ENCODE results near the gene PITHD1.
A peak's percentile ranks its signal among the peaks of the same experiment; 100 is the strongest.
"Not testable (repeated sequence)": the region's sequence is repeated elsewhere in the genome, so short reads cannot be mapped to it uniquely, and the experiment has no call there.

The PITHD1 gene

GRCh38 chr1:23777979-23778814 is at the start of gene PITHD1:
Gene PITHD1 (plus strand): TSS chr1:23778418. CDS start chr1:23778516, 98 bp downstream.
- peak; percentile 99 for DNase-seq (ENCODE audit: low spot score)

GRCh38 chr1:23732363-23733224 is 45.6 kb upstream of the PITHD1 start:
- peak; percentile 54 for DNase-seq (ENCODE audit: low spot score)

- not testable (repeated sequence) for DNase-seq (ENCODE audit: low spot score)
These were observed 44.9 kb upstream of the PITHD1 start for GRCh38 chr1:23733281-23733680.

- no peak for DNase-seq (ENCODE audit: low spot score)
These were observed 41.6 kb upstream of the PITHD1 start for GRCh38 chr1:23736437-23737134.

- no peak for DNase-seq (ENCODE audit: low spot score)
These were observed 36.6 kb upstream of the PITHD1 start for GRCh38 chr1:23741609-23742008.

- DNase-seq (ENCODE audit: low spot score) = no peak
These were observed 35.4 kb upstream of the PITHD1 start for GRCh38 chr1:23742670-23743286.

- DNase-seq (ENCODE audit: low spot score) = peak; percentile 95
These were observed 34.7 kb upstream of the PITHD1 start, which contains the start of gene ELOA for GRCh38 chr1:23743287-23744152. Gene ELOA (plus strand): TSS chr1:23743471. CDS start chr1:23743504, 33 bp downstream.

- peak; percentile 59 for DNase-seq (ENCODE audit: low spot score)
These were observed 32.7 kb upstream of the PITHD1 start for GRCh38 chr1:23745515-23745914.

GRCh38 chr1:23748016-23748415 is 30.2 kb upstream of the PITHD1 start:
- no peak for DNase-seq (ENCODE audit: low spot score)

GRCh38 chr1:23751050-23751814 is 27.0 kb upstream of the PITHD1 start:
- DNase-seq (ENCODE audit: low spot score) = peak; percentile 78

- DNase-seq (ENCODE audit: low spot score) = no peak
These were observed 26.4 kb upstream of the PITHD1 start for GRCh38 chr1:23751815-23752200.

GRCh38 chr1:23752909-23753308 is 25.3 kb upstream of the PITHD1 start:
- DNase-seq (ENCODE audit: low spot score) = no peak

GRCh38 chr1:23756676-23757075 is 21.5 kb upstream of the PITHD1 start:
- DNase-seq (ENCODE audit: low spot score) = peak; percentile 74

- no peak for DNase-seq (ENCODE audit: low spot score)
These were observed 20.4 kb upstream of the PITHD1 start for GRCh38 chr1:23757812-23758211.

- DNase-seq (ENCODE audit: low spot score) = no peak
These were observed 18.9 kb upstream of the PITHD1 start for GRCh38 chr1:23759277-23759676.

- DNase-seq (ENCODE audit: low spot score) = peak; percentile 24
These were observed 15.1 kb upstream of the PITHD1 start for GRCh38 chr1:23763041-23763577.

- no peak for DNase-seq (ENCODE audit: low spot score)
These were observed 9.5 kb upstream of the PITHD1 start for GRCh38 chr1:23768733-23769132.

GRCh38 chr1:23772049-23772853 is 6.0 kb upstream of the PITHD1 start:
- DNase-seq (ENCODE audit: low spot score) = peak; percentile 83

GRCh38 chr1:23772854-23773242 is 5.4 kb upstream of the PITHD1 start:
- DNase-seq (ENCODE audit: low spot score) = no peak
